Hematopoietic multipotent progenitor cell treated with erythropoietin and hydrocortisone succinate and interleukin-3 and kit ligand, for 17 days (in vitro differentiated cells): Measurements from ENCODE around the gene EFHD2.
"Not testable (repeated sequence)": the region's sequence is repeated elsewhere in the genome, so short reads cannot be mapped to it uniquely, and the experiment has no call there.

ENCODE experiments used
- DNase-seq: peaks from one replicate; pipeline ENCODE4 v3.0.0-alpha.2; 2015; ENCODE audit warnings: low spot score

Gene EFHD2

DNA sequence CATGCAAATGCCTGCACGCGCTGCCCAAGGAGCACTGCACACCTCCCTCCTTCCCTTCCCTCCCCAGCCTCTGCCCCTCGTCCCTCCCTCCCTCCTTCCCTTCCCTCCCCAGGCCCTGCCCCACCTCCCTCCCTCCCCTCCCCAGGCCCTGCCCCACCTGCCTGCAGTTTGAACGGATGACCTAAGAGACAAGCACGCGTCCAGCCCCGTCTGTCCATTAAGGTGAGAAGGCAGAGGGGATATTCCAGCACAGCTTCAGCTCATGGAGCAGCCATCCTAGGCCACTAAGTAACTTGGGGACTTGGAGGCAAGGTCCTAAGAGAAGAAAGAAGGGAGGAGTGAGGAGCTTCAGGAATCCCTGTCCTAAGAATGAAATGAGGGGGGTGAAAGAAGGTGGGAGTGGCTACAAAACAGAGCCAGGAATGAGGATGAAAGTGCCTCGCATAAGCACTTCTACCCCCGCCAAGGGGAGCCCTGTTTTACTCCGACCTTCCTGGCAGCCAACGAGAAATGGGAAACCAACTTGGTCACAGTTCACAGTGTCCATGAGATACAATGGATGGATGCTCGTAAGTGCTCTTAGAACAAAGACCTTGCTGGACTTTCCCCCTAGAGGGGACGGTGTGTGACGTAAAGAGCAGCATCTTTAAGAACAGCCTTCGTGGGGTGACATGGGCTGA is 21.3 kb upstream of the EFHD2 start:
- no peak for DNase-seq

GRCh38 chr1:15389828-15390227 is 19.9 kb upstream of the EFHD2 start:
- DNase-seq, result not testable (repeated sequence)

- DNase-seq, result no peak
Observed at GRCh38 chr1:15390667-15391066, 19.0 kb upstream of the EFHD2 start.

- DNase-seq, result no peak
Observed at GRCh38 chr1:15391366-15391765, 18.3 kb upstream of the EFHD2 start.

DNA sequence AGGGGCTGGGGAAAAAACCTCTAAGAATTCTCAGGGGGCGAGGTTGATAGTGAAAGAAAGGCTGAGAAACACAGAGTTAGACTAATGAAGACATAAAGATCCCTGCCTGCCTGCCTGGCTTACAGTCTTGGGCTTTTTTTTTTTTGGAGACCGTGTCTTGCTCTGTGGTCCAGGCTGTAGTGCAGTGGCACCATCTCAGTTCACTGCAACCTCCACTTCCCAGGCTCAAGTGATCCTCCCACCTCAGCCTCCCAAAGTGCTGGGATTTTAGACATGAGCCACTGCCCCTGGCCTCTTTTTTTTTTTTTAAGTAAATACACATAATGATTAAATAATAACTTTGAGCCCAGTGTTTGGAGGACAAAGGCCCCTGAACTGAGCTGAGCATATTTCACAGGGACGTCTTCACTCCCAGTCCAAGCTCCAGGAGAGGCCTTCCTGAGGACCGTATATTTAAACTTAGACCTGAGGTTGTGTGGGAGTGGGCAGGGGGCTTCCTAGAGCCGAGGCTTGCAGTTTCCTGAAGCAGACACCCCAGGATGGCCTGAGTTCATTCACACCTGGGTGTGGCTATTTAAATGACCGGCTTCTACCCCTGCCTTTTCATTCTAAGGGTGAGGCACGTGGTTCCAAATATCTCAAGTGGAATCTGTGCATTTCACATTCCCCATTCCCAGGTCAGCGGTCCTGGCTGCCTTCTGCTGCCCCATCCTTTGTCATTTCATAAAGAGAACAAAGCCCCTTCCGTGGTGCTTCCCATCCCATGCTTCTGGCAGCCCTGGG is 16.0 kb upstream of the EFHD2 start:
- no peak for DNase-seq

GRCh38 chr1:15394258-15394690 is 15.4 kb upstream of the EFHD2 start:
- no peak for DNase-seq

- no peak for DNase-seq
Observed at GRCh38 chr1:15397236-15397635, 12.5 kb upstream of the EFHD2 start.

DNA sequence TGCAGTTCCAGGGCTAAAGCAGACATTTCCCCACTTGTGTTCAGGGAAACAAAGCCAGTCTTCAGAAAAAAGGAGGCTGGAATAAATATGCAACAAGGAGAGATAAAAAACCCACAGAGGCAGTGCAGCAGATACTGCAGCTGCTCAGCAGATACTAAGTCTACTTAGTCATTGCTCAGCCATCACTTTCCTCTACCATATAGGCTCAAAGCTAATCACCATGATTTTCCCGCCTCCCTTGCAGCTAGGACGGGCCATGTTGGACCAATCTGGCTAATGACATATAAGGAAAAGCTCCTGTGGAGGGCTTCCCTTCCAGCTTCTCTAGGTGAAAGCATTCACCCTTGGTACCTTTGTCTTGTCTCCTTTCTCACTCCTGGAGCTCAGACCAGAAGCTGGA is 10.0 kb upstream of the EFHD2 start:
- DNase-seq, result no peak

- no peak for DNase-seq
Observed at GRCh38 chr1:15400627-15401026, 9.1 kb upstream of the EFHD2 start.

DNA sequence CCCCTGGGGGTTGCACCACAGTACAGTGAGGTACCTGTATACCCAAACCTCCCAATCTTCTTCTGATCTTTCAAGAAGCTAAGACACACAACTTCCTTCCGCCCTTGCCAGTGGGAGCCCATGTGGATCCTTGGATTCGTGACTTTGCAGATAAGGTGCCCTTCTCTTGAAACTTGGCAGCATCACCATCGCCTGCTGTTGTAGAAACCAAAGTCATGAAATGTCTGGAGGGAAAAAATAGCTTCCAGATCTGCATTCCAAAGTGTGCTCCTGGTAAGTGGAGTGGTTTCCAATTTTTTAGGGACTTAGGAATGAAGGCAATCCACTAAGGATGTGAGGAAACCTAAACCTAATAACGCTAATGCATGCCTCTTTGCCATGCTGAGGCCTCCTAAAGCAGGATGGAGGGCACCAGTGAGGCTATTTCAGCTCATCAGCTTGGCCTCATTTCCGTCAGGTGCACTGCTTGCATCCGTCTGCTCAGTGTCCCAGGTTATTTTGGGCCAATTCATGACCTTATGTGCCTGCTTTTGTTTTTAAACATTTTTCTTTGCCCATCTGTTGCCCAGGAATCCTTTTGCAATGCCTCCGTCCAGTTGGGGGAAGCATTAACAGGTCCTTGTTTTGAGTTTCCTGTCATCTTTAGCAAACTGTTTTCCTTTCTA is 8.2 kb upstream of the EFHD2 start:
- DNase-seq, result no peak

- DNase-seq, result no peak
Observed at GRCh38 chr1:15402809-15403450, 6.8 kb upstream of the EFHD2 start.

DNA sequence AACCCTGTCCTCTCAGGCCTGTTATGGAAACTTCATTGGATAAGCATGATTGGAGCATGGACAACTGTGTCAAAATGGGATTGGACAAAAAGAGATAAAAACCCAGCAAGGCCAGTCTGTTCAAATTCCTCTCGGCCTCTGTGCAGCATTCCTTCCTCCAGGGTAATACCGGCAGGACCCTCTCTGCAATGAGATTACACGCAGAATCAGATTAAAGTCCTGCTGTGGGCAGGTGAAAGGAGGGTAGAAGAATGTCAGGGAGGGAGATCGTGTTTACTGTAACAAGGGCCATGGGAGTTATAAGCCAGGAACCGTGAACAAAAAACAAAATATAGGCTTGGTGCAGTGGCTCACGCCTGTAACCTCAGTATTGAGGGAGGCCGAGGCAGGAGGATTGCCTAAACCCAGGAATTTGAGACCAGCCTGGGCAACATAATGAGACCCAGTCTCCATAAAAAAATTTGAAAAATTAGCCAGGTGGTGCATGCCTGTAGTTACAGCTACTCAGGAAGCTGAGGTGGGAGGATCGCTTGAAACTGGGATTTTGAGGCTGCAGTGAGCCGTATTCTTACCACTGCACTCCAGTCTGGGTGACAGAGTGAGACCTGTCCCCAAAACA is 5.6 kb upstream of the EFHD2 start:
- no peak for DNase-seq

- DNase-seq, result no peak
Observed at GRCh38 chr1:15405106-15405850, 4.4 kb upstream of the EFHD2 start.

- DNase-seq, result no peak
Observed at GRCh38 chr1:15406614-15407559, 2.8 kb upstream of the EFHD2 start.

GRCh38 chr1:15407580-15407979 is 2.1 kb upstream of the EFHD2 start:
- no peak for DNase-seq

DNA sequence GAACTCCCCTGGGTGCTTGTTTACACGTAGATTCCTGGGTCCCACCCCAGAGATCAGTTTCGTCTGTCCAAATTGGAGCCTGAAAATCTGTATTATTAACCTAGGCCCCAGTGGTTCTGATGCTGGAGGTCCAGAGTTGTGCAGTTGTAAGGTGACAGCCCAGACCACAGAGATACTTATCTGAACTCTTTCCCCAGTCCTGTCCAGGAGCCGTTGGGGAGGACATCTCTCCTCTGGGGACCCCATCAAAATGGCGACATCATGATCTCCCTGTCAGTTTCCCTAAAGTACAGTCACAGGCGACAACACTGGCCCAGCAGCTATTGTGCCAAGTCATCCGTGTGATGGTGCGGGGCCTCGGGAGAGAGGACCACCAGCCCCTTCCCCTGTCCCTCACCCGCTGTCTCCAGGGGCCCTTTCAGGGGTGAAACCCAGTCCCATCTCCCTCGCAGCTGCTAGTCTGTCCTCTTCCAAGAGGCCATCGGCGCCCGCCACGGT is 749 bp upstream of the EFHD2 start:
- DNase-seq, result no peak

- no peak for DNase-seq
Observed at GRCh38 chr1:15410223-15410883, 665 bp downstream of the EFHD2 start.

DNA sequence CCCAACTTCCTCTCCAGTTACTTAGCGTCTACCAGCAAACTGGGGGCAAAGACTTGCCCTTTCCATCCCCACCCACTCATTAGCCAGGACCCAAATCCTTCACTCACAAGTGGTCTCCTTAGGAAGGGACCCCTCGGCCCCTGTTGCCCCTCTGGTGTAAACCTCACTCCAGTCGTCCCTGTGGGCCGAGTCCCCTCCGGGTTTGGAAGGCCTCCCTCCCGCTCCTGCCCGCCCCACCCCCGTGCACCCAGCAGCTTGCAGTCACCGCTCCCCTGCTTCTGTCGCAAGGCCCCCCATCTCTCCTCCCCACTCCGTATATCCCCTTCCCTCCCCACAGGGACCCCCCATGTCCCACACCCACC is 1.2 kb downstream of the EFHD2 start:
- no peak for DNase-seq

- no peak for DNase-seq
Observed at GRCh38 chr1:15411593-15412137, 2.0 kb downstream of the EFHD2 start.
